ENCODE results near the gene GARIN5B.

- TF ChIP-seq, protein P1, sequence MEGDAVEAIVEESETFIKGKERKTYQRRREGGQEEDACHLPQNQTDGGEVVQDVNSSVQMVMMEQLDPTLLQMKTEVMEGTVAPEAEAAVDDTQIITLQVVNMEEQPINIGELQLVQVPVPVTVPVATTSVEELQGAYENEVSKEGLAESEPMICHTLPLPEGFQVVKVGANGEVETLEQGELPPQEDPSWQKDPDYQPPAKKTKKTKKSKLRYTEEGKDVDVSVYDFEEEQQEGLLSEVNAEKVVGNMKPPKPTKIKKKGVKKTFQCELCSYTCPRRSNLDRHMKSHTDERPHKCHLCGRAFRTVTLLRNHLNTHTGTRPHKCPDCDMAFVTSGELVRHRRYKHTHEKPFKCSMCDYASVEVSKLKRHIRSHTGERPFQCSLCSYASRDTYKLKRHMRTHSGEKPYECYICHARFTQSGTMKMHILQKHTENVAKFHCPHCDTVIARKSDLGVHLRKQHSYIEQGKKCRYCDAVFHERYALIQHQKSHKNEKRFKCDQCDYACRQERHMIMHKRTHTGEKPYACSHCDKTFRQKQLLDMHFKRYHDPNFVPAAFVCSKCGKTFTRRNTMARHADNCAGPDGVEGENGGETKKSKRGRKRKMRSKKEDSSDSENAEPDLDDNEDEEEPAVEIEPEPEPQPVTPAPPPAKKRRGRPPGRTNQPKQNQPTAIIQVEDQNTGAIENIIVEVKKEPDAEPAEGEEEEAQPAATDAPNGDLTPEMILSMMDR (IDR thresholded peaks at IDR 0.05; ENCODE audit: poor library complexity, severe bottlenecking): no peak
- TF ChIP-seq EP300 (conservative IDR thresholded peaks at IDR 0.05; ENCODE audit: poor library complexity, severe bottlenecking) (no peak), POLR2AphosphoS5 (IDR thresholded peaks at IDR 0.05) (no peak)
Observed at GRCh38 chr19:55387736-55388497, 24.9 kb upstream of the GARIN5B start.
